Stimulated activated CD4-positive, alpha-beta T cell treated with anti-CD3 and anti-CD28 coated beads, TNF-alpha, amount 100 ng/mL, for 24 hours (primary cell): Measurements from ENCODE around the gene TERB1.

ENCODE experiments used
- DNase-seq, 3 experiments: peaks; one replicate each; pipeline ENCODE4 v3.0.0-alpha.2; 2020; ENCODE audit warnings: low read depth in 3 of 3

The TERB1 gene

DNA sequence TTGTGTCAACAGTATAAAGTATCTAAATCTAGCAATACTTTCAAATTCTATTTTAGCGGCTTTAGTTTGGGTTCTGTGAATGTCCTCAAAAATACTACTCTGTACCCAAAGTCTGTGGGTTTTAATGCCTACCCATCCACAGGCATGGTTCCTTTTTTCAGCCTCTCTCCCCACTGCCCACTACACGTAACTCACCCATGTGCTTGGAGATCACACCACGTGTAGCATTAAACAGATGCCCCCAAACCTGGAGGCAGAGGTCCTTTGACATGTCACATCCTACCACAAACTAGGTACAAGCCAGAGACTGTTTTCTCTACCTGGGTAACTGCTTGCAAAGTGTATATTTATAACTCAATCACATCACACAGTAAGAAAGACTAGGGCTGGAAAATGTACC, 55.3 kb downstream of the TERB1 start:
- DNase-seq: no peak

DNA sequence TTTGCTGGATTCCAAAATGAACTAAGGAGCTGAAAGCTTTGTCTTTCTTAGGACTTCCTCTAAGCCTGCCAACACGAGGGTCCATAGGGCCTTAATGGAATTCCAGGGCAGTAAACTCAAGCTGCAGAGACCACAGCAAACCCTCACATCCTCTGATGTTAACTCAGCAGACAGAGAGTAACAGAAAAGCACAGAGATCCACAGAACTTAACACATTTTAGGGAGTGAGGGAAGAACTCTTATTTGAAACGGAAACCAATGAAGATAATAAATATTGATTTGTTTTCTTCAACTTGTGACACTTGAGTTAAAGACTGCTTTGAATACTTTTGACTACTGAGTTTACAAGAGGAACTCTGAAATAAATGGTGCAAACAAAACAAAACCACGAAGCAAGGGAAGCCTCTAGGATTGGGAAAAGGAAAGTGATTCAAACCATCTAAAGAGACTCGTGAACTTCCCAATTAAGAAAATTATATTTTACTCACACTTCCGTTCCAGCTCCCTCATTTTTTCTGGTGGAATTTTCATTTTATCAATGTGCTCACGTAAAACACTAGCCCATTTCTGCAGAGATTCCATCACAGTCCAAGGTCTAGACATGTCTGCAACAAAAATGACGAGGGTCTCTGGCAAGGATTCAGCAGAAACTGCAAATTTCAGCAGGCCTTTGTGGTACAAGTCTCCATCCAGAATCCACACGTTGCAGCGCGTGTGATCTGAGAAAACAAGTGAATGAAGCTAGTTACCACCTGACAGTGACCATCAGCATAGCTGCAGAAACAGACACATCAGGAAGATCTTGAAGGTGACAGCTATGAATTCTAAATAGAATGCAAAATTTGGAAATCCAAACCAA, 59.2 kb downstream of the TERB1 start:
- DNase-seq: no peak

DNA sequence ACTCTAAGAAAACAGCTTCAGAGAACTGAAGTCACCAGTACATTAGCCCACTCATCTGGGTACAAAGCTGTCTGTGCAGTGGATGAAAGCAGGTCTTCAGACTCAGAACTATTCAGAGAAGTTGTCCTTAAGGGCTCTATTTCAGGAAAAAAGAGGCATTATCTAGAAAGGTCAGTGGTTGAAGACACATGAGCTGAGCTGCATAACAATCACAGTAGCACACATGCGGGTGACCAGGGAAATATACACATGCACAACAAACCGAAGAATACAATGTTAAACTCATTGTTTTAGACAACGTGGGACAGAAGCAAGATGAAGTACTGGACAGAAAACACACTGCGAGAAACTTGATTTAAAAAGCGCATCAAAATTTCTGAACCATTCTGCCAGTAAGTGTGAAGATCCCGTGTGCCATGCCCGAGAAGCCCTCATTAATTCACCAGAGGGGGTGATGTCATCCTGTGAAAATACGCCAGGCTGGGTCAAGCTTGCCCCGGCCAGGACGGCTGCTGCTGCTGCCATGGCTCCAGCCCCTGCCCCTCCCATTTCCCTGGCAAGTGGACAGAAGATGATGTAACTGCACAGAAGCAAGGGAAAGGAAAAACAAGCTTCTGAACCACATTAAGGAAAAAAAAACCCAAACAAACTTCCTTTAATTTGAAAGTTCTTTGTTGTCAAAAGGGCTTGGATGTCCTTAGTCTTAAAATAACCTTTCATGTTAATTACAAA, 60.0 kb downstream of the TERB1 start:
- DNase-seq: no peak

DNA sequence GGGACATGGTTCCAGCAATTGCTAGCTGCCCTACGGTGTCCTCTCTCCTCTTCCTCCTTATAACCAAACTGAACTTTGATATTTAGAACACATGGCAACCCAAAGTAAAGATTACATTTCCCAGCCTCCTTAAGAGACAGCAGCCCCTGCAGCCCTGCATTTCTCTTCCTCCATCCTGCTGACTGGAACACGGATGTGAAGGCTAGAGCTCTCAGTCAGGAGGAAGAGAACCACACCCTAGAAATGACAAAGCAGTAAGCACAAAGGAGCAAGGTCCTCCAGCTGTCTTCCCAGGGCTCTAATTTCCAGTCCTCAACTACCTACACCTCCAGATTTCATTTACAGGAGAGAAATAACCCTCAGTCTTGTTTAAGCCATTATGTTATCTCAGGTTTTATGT, 60.9 kb downstream of the TERB1 start:
- DNase-seq: no peak

DNA sequence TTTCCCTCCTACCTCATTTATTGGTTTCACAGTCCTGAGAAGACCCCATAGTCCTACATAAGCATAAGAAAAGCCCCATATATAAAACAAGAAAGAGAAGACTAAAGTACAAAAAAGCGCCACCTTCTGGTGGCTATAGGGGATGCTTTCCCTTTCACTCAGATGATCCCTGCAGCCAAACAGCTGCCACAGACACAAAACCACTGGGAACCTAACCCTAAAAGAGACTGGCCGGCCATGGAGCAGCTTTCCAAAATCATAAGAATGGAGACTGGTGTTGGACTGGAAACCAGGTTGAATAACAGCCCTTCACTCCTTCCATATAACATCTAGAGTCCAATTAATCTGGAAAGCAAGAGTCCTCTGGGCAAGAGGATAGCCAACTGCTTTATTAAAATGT, 61.4 kb downstream of the TERB1 start:
- no peak for DNase-seq

DNA sequence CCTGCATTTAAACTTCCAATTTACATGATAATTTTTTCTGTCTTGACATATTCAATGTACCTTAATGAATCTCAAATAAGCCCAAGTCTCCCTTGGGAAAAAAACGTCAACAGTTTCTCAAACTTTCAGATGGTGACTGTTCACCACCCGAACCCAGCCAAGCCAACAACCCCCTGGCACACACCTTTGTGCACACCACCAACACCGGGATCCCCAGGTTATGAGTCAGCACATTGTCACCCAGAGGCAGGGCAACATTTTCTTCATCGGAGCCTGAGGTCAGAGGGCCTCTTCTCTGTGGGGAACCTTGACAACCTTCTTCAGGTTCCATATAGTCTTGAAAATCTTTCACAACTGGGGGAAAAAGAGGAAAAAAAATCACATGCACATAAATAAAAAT, 65.5 kb downstream of the TERB1 start:
- no peak for DNase-seq

DNA sequence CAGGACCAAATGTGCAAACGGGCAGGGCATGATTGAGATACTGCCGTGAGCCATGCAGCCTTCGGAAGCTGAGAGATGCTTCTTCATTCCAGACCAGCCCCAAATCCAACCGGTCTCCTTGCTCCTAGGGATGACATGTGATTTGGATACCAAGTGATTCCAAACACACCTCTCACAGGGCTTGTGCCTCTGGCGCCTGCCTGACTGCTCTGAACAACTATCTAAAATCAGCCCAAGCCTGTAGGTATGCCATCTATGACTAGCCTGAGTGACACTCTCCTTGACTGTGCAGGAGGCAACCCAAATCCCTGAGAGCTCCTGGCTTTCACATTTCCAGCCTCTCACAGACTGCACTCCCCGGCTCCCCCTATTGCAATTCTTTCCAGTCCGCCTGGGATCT, 70.3 kb downstream of the TERB1 start:
- DNase-seq: no peak

DNA sequence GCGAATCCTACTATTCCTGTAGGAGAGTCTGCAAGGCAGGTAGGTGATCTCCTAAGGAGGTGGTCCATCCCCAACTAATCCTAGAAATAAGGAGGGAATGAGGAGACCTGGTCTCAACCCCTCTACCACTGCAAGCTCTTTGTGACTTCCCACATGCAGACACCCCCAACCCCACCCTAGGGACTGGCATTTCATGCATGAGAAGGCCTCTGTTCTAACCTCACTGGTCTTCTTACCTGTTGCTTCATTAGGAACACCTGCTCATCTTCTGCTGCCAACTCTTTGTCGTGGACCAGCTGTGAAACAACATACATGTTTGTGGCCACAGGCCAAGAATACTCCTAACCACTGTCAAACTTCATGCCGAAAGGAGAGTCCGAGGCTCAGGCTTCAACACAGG, 72.6 kb downstream of the TERB1 start:
- no peak for DNase-seq

DNA sequence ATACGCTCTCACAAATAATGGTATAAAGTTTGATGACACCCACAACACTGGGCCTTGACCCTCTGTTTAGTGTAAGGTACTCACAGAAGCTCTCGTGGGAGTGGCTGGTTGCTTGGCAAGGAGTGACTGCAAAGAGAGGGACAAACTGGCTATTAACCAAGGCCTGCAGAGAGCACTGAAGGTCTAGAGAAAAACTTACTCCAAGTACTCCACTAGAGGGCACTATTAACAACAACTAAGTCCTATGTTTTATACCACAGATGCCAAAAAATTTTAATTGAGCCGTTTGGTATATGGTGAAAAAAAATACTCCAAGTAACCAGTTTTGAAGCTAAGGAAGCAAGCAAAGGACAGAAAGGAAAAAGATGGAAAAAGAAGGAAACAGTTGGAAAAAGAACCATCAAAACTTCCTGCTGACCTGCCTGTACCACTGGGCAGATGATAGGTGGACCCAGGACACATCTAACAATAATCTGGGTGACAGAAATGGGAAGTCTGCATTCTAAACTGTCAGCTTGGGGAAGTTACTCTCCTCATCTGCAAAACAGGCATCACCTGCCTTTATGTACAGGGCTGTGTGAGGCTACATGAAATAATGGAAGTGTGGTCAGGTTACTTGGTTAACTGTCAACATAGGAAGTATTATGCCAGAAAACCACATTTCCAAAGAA, 73.1 kb downstream of the TERB1 start:
- no peak for DNase-seq

DNA sequence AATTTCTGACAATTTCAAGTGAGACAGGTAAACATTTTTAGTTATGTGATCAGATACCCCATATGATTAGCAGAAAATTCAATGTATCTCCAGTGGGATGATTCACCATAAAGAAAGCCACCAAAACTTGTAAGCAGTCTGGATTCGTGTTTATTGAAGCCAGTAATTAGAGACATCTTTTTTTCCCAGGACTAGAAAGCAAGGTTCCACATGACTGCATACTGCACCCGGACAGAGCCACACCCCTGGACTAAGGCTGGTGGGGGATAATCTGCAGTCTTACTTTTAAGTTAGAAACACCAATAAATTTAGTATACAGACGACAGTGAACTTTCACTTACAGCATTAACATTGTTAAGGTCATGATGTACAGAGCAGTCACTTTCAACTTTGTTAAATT, 80.6 kb downstream of the TERB1 start:
- DNase-seq: no peak

DNA sequence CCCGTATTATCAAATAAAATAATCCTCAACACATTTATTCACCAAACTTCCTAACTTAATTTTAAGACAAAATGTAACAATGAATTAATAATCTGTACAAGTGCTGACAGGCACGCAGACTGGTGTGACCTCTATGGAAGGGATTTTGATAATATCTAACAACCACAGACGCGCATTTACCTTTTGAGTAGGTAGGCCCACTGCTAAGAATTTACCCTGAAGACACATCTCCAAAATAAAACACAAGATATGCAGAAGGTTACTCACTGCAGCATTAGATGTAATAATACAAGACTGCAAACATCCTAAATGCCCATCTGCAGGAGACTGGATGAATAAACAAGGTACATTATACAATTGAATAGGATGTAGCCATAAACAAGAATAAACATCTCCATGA, 82.1 kb downstream of the TERB1 start:
- no peak for DNase-seq

DNA sequence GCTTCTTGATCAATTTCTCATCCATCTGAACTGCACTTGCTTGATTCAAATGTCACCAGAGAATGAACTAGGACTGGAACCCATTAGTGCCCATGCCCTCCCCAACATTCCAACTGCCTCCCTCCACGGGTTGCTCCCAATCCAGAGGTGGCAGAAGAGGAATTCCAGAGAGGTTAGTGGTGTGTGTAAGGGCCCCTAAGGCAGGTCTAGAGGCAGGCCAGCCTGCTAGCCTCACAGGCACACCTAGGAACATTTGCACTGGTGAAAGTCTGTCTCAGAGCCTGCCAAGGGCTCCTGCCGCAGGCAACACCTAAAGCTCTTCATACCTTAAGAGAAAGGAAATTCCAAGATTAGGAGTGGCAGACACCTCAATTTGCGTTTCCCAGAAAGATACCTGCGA, 83.6 kb downstream of the TERB1 start:
- DNase-seq: no peak

DNA sequence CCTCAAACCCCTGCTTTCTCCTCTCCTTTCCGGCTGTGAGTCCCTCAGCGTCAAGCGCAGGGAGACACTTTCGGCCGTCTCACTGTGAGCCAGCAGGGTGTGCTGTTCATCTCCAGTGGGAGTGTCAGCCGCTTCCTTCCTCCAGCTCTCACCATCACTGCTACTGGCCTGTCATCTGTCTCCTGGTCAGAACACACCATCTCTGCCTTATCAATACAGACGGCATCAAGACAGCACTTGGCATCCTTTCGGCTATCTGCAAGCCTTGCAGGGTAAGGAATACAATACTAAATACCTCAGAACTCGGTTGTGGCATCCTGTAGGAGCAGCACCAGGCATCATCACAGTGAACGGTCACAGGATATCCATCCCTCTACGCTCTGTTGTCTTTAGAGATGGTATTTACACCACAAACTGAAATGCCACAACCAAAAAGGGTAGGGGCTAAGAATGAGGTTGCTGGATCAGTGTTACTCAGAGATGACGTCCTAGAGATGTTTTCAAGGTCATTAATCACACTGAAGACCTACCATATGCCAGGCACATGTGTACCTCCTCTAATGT, 84.2 kb downstream of the TERB1 start:
- DNase-seq: no peak

DNA sequence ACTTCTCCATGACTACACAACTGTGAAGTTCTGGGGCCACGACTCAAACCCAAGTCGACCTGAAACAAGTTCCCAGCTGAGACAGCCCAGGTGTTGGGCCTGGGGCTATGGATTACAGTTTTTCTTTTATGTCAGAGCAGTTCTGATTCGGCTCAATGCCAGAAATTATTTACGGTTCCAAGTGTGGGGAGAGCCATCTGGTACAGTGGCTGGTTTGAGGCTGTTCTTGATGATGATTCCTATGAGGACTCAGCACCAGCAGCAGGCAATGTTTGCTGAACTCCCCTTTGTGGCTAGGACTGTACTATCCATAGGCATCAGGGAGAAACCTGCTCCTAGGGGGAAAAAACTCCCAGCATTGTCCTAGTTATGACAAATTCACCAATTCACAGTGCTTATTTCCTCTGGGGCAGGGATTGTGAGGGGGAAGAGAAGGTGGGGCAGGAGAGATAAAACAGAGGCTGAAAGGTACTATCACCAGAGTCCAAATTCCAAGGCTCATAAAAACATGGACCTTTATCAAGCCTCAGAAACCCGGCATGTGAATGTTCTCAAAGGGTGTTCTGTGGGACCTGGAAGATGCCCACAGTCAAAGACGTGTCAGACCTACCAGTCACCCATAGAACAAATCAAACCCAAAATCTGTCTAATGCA, 86.6 kb downstream of the TERB1 start:
- DNase-seq: no peak

DNA sequence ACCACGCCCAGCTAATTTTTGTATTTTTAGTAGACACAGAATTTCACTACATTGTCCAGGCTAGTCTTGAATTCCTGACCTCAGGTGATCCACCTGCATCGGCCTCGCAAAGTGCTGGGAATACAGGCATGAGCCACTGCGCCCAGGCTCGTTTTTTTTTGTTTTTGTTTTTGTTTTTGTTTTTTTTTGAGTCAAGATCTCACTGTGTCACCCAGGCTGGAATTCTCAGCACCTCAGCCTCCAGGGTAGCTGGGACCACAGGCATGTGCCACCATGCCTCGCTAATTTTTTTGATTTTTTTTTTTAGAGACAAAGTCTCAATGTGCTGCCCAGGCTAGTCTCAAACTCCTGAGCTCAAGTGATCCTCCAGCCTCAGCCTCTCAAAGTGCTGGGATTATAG, 87.3 kb downstream of the TERB1 start:
- no peak for DNase-seq

DNA sequence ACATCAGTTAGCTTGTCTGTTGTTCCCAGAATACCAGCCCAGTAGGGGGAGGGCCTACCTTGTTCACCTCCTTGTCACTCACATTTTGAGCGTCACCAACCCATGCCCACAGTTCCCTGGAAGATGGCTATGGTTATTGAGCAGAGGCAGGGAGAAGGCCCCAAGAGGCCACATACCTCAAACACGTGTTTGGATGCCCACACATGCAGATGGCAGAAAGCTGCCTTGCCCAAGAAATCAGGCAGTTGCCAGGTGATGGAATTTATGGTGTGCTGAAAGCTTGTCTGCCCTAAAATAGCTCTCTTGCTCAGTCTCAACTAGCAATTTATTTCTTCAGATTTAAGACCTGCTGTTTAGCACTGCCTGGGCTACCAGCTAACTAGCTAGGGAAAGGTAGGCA, 88.3 kb downstream of the TERB1 start:
- no peak for DNase-seq

DNA sequence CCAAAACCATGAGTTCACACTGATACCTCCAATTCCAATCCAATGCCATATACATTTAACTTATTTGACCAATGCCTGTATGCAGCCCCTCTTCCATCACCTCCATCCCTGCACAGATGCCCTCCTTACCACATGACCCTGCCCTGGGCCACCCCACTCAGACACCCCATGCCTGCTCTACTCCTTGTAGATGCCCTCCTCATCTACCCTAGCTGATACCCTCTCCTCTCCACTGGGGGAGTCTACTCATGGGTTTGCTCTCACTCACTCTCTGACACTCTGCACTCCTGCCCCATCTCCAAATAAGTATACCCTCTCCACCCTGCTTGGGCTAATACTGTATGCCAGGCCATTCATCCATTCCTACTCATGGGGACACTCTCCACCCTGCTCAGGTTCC, 88.9 kb downstream of the TERB1 start:
- DNase-seq: no peak

DNA sequence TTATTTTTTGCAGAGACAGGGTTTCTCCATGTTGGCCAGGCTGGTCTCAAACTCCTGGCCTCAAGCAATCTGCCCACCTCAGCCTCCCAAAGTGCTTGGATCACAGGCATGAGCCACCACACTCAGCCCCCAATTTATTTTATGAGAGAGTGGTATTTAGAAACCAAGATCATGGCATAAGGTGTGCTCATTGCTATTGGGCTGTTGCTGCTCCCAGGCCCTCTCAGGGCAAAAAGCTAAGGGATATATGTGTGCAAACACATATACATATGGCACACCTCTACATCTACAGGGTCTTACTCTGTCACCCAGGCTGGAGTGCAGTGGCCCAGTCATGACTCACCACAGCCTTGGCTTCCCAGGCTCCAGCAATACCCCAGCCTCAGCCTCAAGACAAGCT, 89.8 kb downstream of the TERB1 start:
- DNase-seq: no peak

DNA sequence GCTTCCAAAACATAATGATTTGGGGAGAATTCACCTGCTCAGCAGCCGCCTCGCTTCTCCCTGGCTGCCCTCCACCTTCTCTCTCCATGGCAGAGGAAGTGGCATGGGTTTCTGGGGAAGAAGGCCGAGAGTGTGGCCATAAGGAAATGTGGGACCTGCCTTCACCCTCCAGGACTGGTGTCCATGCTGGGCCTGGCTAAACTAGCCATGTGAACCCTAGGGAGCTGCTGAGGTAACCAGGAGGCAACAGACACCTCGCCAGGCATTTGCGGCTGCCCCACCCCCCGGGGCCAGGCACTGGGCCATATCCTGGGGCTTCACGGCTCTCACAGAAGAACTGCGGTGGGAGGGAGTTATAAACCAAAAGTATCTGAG, 94.9 kb downstream of the TERB1 start:
- DNase-seq: no peak

DNA sequence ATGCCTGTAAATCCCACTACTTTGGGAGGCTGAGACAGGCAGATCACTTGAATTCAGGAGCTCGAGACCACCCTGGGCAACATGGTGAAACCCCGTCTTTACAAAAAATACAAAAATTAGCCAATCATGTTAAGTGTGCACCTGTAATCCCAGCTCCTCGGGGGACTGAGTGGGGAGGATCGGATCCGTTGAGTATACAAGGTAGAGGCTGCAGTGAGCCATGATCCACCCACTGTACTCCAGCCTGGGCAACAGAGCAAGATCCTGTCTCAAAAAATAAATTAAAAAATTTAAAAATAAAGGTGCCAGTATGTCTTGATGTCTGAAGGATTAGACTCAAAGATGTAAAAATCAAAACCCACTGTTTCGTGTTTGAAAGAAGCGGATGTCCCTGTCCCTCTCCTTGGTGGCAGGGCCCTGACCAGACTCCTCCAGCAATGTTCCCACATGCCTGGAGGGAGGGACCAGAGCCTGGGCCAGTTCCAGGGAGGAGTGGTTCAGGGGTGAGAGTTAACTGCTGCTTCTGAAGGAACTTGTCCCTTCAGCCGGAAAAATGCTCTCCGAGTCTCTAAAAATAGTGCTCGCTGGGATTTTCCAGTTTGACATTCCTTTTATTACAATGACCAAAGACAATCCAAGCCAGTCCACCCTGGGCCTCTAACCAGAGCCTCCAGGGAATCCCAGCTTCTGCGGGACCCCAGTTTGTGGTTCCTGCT, 95.4 kb downstream of the TERB1 start:
- no peak for DNase-seq
